LNCAP (cell line): ENCODE measurements around the gene SLC30A1.

Source experiments
- TF ChIP-seq, protein P1 (sequence below): fragments of 450-650 bp; IDR thresholded peaks from 2 replicates; pipeline ENCODE4 v1.5.1; 2017; ENCODE audit warnings: mild to moderate bottlenecking

Gene SLC30A1

DNA sequence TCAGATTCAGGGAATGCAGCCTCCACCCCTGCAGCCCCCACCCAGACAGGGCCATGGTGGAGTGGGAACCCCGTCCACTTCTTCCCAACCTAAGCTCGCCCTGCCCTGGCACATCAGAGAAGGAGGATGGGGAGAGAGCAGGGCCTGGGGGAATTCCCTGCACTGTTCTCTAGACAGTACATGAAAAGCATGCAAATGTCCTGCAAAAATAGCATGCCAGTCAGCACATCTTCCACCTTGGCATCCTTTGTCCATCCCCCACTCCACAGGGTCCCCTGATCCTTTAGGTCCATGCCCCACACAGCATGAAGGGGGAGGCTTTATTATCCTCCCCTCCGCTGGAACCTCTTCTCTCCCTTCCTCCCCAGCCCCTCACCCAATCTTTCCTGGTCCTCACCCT is 52.0 kb downstream of the SLC30A1 start:
- TF ChIP-seq, protein P1, sequence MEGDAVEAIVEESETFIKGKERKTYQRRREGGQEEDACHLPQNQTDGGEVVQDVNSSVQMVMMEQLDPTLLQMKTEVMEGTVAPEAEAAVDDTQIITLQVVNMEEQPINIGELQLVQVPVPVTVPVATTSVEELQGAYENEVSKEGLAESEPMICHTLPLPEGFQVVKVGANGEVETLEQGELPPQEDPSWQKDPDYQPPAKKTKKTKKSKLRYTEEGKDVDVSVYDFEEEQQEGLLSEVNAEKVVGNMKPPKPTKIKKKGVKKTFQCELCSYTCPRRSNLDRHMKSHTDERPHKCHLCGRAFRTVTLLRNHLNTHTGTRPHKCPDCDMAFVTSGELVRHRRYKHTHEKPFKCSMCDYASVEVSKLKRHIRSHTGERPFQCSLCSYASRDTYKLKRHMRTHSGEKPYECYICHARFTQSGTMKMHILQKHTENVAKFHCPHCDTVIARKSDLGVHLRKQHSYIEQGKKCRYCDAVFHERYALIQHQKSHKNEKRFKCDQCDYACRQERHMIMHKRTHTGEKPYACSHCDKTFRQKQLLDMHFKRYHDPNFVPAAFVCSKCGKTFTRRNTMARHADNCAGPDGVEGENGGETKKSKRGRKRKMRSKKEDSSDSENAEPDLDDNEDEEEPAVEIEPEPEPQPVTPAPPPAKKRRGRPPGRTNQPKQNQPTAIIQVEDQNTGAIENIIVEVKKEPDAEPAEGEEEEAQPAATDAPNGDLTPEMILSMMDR = no peak

DNA sequence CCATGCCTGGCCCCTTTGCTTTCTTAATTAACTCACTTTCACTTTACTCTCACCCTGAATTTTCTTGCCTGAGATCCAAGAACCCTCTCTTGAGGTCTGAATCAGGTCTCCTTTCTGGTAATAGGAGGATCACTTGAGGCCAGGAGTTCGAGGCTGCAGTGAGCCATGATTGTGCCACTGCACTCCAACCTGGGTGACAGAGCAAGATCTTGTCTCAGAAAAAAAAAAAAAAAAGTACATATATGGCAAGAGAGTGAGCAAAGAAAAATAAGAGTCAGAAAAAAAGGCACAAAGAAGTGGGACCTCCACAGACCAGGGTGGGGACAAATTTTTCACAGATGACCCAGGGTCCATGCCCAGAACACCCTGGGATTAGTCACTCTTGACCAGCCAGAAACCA is 52.9 kb downstream of the SLC30A1 start:
- TF ChIP-seq, protein P1 = no peak

DNA sequence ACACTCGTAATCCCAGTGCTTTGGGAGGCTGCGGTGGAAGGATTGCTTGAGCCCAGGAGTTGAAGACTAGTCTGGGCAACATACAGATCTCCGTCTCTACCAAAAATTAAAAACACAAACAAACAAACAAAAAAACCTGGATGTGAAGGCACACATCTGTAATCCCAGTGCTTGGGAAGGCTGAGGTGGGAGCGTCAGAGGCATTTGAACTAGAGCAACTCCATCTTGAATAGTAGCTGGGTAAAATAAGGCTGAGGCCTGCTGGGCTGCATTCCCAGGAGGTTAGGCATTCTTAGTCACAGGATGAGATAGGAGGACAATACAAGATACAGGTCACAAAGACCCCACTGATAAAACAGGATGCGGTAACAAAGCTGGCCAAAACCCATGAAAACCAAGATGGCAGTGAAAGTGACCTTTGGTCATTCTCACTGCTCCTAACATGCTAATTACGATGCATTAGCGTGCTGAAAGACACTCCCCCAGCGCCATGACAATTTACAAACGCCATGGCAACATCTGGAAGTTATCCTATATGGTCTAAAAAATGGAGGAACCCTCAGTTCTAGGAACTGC is 53.8 kb downstream of the SLC30A1 start:
- TF ChIP-seq, protein P1 = no peak

DNA sequence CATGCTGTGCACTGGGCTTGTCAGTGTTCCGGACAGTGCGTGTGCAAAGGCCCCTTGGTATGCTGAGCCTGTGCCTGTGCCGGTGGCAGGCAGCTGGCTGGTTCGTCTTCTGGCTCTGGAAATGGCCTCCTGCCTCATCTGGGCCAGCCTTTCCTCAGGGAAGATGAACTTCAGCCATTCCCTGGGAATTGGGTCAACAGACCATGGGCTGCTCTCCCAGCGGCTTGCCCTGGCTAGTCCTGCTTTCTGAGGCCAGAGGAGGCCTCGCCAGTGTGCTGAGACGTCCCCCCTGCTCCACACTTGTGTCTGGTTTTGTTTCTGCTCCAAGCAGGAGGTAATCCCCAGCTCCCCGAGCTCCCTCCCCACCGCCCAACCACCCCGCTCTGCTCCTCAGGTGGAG is 54.4 kb downstream of the SLC30A1 start:
- TF ChIP-seq, protein P1 = no peak

DNA sequence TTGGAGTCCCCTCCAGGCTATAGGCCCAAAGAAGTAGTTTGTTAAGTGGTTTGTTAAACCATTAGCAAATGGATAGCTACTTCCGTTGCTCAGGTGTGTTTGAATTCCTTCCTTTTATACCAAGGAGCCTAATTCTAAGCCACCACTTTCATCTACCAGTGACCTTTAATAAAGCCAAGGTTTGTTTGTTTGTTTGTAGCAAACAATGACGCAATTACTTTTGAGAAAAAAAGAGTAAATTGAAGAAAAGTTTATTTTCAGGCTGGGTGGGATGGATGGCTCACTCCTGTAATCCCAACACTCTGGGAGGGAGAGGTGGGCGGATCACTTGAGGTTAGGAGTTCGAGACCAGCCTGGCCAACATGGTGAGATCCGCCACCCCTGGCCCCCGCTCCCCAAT is 56.2 kb downstream of the SLC30A1 start:
- TF ChIP-seq, protein P1 = no peak
